HG02678 (cell line): Measurements from ENCODE around the gene RELL2.

Experiments
- ATAC-seq: cut with Tn5 transposase; IDR thresholded peaks from one replicate; pipeline ENCODE4 v1.9.1; 2021; ENCODE audit warnings: mild to moderate bottlenecking, moderate library complexity; ENCODE audit not compliant: unreplicated experiment

RELL2 gene

DNA sequence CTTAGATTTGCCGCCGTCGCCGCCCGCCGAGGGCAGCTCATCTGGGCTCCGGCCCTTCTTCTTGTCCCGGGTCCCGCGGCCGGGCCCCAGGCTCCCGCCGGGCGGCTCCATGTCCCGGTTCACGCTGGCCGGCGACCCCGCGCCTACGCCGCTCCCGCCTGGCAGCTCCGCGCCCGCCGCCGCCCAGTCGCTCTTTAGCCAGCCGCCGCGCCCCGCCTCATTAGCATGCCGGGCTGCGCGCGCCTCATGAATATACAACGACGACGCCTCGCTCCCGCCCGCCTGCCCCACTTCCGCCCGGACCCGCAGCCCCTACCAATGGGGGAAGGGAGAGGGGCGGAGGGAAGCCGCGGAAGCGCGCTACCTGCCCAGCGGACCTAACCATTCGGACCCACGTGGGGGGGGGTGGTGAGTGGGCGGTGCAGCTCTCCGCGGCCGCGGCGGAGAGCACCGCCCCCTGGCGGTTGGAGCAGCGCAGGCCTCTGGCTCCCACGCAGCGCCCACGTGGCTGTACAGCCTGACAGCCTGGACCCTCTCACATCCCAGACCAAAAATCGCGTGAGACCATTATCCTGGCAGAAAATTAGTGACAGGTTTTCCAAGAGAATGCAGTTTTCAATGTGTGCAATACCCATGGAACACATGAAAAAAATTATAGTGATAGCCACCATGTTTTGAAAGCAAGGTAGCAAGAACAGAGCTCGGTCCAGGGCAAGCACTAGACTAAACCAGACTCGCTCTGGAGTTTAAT is 17.8 kb upstream of the RELL2 start, which contains the start of gene DIAPH1:
Gene DIAPH1, minus strand, starts transcription at position 197 of the 751 bp plus-strand sequence. Its CDS starts 86 bp downstream, at position 111.
- peak; percentile 84 for ATAC-seq

GRCh38 chr5:141623186-141623585 is 13.6 kb upstream of the RELL2 start:
- peak; percentile 56 for ATAC-seq

- ATAC-seq: no peak
These were observed 13.2 kb upstream of the RELL2 start for GRCh38 chr5:141623611-141624010.

DNA sequence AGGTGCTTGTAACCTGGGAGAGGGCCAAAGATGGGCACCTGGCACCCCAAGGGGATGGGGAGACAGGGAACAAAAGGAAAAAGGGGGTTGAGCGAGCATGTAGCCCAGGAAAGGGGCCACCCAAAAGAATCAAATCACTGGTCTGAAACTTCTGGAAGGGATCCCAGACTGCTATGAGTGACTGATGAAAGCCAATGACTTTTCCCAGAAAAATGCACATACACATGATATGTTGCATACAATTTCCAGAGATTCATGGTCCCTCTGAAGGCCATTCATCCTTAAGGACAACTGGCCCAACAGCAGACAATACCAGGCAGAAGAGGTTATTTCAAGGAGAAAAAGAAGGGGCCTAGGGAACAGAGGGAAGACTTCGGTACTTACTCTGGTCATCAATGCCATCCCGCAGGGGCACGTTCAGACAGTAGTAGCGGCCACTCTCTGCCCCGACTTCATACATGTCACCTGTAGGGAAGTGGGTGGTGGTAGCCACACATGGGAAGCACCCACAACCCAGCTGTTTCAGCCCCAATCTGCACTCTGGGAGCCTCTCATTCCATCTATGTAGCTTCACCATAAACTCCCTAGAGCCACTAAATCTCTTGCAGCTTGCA is 8.5 kb upstream of the RELL2 start:
- ATAC-seq: no peak

DNA sequence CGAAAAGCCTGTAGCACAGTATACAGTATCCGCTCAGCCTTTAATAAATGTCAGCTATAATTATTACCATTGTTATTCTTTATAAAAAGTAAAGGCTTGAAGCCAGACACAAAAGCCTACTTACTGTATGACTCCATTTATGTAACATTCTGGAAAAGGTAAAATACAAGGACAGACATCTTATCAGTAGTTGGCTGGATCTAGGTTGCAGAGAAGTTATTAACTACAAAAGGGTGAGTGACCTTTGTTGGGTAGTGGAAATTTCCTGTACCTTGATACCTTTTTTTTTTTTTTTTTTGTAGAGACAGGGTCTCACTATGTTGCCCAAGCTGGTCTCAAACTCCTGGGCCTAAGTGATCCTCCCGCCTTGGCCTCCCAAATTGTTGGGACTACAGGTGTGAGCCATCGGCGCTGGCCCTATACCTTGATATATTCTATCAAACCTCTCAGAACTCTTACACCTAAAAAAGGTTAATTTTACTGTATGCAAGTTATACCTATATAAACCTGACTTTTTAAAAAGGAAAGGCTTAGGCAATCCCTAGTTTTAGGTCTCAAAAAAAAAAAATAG is 6.1 kb upstream of the RELL2 start:
- no peak for ATAC-seq

GRCh38 chr5:141632650-141633049 is 4.1 kb upstream of the RELL2 start:
- ATAC-seq: no peak

DNA sequence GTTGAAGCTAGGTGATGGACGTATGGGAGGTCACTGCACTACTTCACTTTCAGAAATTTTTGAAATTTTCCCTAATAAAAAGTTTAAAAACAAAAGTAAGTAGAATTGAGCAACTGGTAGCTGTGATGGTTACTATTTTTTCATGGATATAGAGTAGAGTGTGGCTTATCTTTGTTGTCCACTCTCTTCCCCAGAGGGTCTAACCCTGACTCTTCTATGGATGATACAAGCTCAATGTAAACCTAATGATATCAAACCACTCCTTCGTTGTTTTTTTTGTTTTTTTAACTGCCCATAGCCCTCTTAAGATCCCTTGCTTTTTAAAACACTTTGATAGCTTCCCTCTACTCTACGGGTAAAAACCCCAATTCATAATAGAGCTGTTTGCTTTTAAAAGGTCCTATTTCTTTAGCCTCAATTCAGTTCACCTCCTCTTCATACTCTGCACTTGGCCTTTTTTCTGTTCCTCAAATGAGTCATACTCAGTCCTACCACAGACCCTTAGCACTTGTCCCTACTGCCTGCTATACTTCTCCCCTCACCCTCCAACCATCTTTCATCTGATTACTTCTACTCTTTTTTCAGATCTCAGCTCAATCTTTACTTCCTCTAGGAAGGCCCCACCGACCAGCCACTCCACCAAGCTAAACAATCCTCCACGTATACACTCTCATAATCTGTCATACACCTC is 2.8 kb upstream of the RELL2 start:
- ATAC-seq: peak; percentile 64

DNA sequence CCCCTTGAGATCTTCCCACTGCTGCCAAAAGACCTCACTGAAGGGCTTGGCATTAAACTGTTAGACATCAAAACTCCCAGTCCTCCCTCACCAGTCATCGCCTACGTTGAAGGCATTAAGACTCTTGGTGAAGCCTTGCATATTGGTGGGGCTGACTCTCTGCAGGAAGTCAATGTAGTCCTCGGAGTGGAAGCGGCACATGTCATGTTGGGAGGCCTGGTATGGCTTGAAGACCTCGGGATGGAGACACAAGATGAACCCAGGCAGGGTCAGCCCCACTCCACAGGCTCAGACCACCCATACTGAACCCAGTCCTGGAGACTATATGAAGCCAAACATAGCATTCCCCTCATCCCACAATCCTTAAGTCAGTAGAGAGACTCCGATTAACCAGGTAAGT is 2.1 kb upstream of the RELL2 start:
- ATAC-seq: no peak

- no peak for ATAC-seq
These were observed 1.2 kb upstream of the RELL2 start for GRCh38 chr5:141635646-141636045.

- no peak for ATAC-seq
These were observed 738 bp upstream of the RELL2 start for GRCh38 chr5:141636106-141636412.

DNA sequence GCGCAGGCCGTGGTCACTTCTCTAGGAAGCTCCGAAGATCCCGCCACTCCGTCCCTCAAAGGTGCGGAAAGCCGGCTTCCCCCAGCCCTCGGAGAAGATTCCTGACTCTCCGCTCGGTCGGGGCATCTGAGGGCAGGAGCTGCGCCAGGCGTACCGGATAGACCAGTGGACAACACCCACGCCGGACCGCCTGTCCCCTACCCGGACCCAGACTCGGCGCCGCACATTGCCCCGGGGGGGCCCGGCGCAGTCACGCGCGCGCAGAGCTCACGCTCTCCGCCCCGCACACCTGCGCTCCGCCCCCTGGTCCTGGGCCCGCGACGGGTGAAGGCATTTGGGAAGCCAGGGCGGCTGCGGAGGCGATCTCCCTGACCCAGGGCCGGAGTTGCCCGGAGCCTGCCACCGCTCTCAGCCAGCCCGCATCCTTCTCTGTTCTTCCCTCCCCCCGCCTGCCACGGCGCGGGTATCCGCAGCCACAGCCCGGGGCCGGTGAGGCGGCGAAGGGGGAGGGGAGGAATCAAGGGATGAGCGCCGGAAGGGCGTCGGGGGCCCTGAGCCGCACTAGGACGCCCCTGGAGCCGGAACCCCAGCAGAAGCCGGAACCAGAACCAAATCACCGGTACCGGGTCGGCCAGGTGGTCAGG is 448 bp downstream of the RELL2 start:
- peak; percentile 22 for ATAC-seq

DNA sequence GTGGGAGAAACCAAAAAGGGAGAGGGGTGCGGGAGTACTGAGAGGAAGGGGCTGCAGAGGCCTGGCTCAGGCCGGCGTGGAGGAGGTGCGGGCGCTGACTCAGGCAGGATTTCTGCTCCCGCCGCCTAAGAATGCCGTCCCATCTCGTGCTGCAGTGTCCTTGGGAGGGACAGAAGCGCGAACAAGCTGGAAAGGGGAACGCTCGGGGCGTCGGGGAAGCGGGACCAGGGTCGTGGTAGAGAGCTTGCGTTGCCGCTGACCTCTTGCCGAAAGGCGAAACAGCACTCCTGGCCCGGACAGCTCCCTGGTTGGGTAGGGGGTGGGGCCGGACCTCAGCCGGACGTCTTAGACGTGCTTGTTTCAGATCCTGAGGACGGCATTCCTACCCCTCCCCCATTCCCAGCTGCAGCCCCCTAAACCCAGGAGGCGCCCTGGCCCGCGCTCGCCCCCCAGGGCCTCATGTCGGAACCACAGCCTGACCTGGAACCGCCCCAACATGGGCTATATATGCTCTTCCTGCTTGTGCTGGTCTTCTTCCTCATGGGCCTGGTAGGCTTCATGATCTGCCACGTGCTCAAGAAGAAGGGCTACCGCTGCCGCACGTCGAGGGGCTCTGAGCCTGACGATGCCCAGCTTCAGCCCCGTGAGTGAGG is 1.1 kb downstream of the RELL2 start:
- ATAC-seq: peak; percentile 29

DNA sequence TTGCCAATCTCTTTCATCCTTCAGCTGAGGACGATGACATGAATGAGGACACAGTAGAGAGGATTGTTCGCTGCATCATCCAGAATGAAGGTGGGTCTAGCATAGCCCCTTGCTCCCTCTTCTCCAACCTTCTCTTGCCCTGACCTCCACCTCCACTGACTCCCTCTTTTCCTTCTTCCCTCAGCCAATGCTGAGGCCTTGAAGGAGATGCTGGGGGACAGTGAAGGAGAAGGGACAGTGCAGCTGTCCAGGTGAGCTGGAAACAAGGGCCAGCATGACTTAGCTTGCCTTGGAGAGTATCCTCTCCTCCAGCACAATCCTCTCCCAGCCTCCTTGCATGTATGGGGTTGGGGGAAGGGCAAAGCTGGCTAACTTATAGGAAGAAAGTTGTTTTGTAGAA is 2.0 kb downstream of the RELL2 start:
- no peak for ATAC-seq

DNA sequence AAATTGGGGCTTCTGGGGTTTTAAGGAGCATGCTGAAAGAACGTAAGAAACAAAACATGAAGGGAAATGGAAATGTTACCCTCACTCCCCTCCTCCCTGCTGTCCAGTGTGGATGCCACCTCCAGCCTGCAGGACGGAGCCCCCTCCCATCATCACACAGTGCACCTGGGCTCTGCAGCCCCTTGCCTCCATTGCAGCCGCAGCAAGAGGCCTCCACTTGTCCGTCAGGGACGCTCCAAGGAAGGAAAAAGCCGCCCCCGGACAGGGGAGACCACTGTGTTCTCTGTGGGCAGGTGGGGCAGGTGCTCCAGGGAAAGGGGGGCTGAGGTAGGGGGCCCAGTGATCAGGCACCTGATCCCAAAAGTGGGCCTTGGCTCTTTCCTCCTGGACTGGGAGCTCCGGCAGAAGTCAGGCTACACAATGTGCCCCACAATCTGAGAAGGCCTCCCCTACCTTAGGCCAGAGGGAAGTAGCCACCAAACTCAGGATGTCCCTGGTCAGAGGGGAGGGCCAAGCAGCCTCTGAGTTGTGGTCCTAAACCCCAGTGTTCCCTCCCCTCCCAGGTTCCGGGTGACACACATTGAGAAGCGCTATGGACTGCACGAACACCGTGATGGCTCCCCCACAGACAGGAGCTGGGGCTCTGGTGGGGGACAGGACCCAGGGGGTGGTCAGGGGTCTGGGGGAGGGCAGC is 2.7 kb downstream of the RELL2 start:
- ATAC-seq: no peak

- no peak for ATAC-seq
These were observed 3.2 kb downstream of the RELL2 start for GRCh38 chr5:141640051-141640415.

DNA sequence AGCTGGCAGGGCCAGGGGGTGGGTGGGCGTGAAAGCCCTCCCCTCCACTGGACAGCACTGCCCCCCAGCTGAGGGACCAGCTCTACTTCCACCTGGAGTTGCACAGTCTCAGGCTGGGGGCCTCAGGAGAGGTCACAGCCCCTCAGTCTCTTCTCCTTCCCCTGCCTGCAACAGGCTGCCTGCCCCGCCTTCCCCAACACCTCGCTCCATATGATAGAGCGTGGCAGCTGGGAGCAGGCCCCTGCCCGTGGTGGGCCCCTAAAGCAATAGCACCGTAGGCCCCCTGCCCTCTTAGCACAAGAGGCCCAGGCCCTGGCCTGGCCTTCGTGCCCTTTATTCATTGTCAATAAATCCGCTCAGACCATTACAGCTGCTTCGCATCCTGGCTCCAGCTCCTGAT is 3.9 kb downstream of the RELL2 start:
- no peak for ATAC-seq

DNA sequence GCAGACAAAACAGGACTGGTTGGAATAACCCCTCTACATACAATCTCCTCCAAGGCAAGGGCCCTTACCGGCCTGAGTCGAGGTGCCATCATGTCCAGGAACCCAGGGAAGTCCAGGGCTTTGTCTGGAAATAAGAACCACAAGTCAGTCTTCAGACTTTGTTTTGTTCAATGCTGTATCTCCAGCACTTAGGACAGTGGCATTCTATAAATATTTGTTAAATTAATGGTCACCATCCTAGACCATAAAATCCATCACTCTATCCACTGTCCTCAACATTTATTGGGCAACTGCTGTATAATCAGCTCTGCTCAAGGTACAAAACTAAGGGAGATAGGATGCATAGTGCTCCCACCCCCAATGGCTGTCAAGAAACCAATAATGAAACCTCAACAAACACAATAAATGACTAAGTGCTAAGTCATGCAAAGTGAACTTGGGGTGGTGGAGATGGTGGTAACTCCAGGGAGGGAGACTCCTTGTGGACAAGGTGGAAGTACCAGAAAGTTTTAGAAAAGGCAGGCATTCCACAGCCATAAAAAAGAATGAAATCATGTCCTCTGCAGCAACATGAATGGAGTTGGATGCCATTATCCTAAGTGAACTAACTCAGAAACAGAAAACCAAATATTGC is 5.0 kb downstream of the RELL2 start:
- peak; percentile 44 for ATAC-seq

DNA sequence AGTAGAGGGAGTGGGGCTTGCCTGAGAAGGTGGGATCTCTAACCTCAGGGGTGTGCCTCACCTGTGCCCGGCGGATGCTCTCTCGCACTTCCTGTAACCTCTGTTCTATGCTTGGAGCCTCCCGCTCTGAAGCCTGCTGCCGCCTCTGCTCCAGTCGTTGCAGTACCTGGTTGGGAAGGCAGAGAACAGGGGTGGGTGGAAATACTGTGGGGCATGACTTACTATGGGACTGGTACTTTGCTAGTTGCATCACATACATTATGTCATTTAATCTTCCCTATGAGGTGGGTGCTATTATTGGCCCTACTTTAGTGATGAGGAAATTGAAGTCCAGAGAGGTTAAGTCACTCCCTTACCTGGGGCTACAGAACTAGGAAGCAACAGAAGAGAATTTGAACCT is 9.2 kb downstream of the RELL2 start:
- no peak for ATAC-seq

GRCh38 chr5:141647242-141647641 is 10.4 kb downstream of the RELL2 start:
- no peak for ATAC-seq

DNA sequence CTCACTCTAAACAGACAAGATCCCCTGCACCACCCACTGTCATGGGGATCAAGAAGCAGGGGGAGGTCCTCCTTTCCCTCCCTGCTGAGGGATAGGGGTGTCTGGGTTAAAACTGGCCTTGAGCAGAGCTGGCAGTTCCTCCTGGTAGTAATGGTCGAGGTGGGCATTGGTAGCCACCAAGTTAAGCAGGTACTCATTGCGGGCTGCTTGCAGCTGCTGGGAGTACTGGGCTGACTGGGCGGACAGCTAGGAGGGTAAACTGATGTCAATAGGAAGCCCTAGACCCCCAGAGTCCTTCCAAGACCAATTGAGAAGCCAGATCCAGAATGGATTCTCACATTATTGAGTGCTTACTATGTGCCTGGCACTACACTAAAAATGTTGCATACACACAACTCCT is 11.1 kb downstream of the RELL2 start:
- ATAC-seq: no peak
